Mucosa of rectum (tissue), 2 donors: ENCODE measurements around the gene WDFY2.

Source experiments
- H3K27ac ChIP-seq, 2 donors: one replicate each; pipeline ENCODE4 v1.7.0; 2013; ENCODE audit warnings: inconsistent platforms in 2 of 2, low read depth in 2 of 2, low read length in 2 of 2
- H3K27me3 ChIP-seq, 2 donors: one replicate each; pipeline ENCODE4 v1.7.0; 2013; ENCODE audit warnings: low read length in 2 of 2; ENCODE audit not compliant: control insufficient read depth in 2 of 2, insufficient read depth in 2 of 2
- H3K36me3 ChIP-seq, 2 donors: one replicate each; pipeline ENCODE4 v1.7.0; 2013; ENCODE audit warnings: low read length in 2 of 2; ENCODE audit not compliant: control insufficient read depth in 2 of 2, insufficient read depth in 2 of 2
- H3K4me1 ChIP-seq, 2 donors: one replicate each; pipeline ENCODE4 v1.7.0; 2013; ENCODE audit warnings: low read length in 2 of 2, mild to moderate bottlenecking in 1 of 2; ENCODE audit not compliant: control insufficient read depth in 2 of 2, insufficient read depth in 2 of 2
- H3K4me3 ChIP-seq, 2 donors: one replicate each; pipeline ENCODE4 v1.7.0; 2013; ENCODE audit warnings: low read length in 2 of 2
- H3K9ac ChIP-seq, 2 donors: one replicate each; pipeline ENCODE4 v1.7.0; 2013; ENCODE audit warnings: low read length in 2 of 2, low read depth in 1 of 2, mild to moderate bottlenecking in 1 of 2
- H3K9me3 ChIP-seq, 2 donors: one replicate each; pipeline ENCODE4 v1.7.0; 2013; ENCODE audit warnings: low read length in 2 of 2; ENCODE audit not compliant: control insufficient read depth in 2 of 2
- donor health status: healthy.
- donor health status: Normal muscosa, but diverticular disease.

WDFY2 gene

GRCh38 chr13:51697181-51697580, 112.9 kb downstream of the WDFY2 start:
- no peak overlapping the region for H3K27ac ChIP-seq

GRCh38 chr13:51697855-51698254, 113.6 kb downstream of the WDFY2 start:
- Histone ChIP-seq H3K9ac (no peak overlapping the region), H3K27me3 (no peaks in the 10 kb centered on the region), H3K9me3 (no peaks in the 10 kb centered on the region), H3K27ac (no peak overlapping the region), H3K4me1 (no peaks in the 10 kb centered on the region), H3K36me3 (no peaks in the 10 kb centered on the region), H3K4me3 (no peak overlapping the region)

More at GRCh38 chr13:51697181-51697580, 112.9 kb downstream of the WDFY2 start:
- no peaks in the 10 kb centered on the region for H3K4me1 ChIP-seq
- no peaks in the 10 kb centered on the region for H3K9me3 ChIP-seq
- no peaks in the 10 kb centered on the region for H3K36me3 ChIP-seq
- H3K4me3 ChIP-seq, result no peak overlapping the region
- H3K27me3 ChIP-seq, result no peaks in the 10 kb centered on the region
- H3K9ac ChIP-seq, result no peak overlapping the region

GRCh38 chr13:51698352-51698751, 114.1 kb downstream of the WDFY2 start:
- Histone ChIP-seq H3K27ac (no peak overlapping the region), H3K36me3 (no peaks in the 10 kb centered on the region), H3K9me3 (no peaks in the 10 kb centered on the region), H3K4me3 (no peak overlapping the region), H3K4me1 (no peaks in the 10 kb centered on the region), H3K9ac (no peak overlapping the region), H3K27me3 (no peaks in the 10 kb centered on the region)

GRCh38 chr13:51704399-51705313, 120.4 kb downstream of the WDFY2 start:
- Histone ChIP-seq H3K27me3 (no peaks in the 10 kb centered on the region), H3K36me3 (no peaks in the 10 kb centered on the region), H3K9ac (no peak overlapping the region), H3K4me1 (no peaks in the 10 kb centered on the region), H3K27ac (no peak overlapping the region), H3K9me3 (no peaks in the 10 kb centered on the region), H3K4me3 (no peak overlapping the region)

- Histone ChIP-seq H3K9me3 (no peaks in the 10 kb centered on the region), H3K4me3 (no peak overlapping the region), H3K27me3 (no peaks in the 10 kb centered on the region), H3K27ac (no peak overlapping the region), H3K9ac (no peak overlapping the region), H3K4me1 (no peaks in the 10 kb centered on the region), H3K36me3 (no peaks in the 10 kb centered on the region)
These were observed 123.2 kb downstream of the WDFY2 start for GRCh38 chr13:51707461-51707860.

DNA sequence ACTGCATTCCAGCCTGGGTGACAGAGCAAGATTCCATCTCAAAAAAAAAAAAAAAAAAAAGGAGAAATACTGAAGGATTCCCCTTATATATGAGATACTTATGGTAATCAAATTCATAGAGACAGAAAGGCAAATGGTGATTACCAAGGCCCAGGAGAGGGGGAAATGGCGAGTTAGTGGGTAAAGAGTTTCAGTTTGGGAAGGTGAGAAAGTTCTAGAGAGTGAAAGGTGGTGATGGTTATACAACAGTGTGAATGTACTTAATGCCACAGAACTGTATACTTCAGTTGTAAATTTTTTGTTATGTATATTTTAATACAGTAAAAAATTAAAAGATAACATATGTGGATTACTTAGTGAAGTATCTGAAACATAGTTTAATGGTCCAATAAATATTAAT, 129.5 kb downstream of the WDFY2 start:
- H3K36me3 ChIP-seq, result no peaks in the 10 kb centered on the region
- H3K9me3 ChIP-seq, result no peaks in the 10 kb centered on the region
- H3K4me1 ChIP-seq, result no peaks in the 10 kb centered on the region
- no peaks in the 10 kb centered on the region for H3K27me3 ChIP-seq
- no peak overlapping the region for H3K4me3 ChIP-seq
- no peak overlapping the region for H3K27ac ChIP-seq
- H3K9ac ChIP-seq, result no peak overlapping the region

DNA sequence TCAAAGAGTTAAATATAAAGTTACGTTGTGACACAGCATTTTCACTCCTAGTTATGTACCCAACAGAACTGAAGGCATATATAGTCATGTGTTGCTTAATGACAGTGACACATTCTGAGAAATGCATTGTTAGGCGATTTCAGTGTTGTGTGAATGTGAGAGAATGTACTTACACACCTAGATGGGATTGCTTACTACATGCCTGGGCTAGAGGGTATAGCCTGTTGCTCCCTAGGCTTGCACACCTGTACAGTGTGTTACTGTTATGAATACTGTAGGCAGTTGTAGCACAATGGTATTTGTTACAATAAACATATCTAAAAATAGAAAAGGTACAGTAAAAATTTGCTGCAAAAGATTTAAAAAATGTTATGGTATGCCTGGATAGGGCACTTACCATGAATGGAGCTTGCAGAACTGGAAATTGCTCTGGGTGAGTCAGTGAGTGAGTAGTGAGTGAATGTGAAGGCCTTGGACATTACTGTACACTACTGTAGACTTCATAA, 130.5 kb downstream of the WDFY2 start:
- Histone ChIP-seq H3K36me3 (no peaks in the 10 kb centered on the region), H3K4me1 (no peaks in the 10 kb centered on the region), H3K27ac (no peak overlapping the region), H3K9me3 (no peaks in the 10 kb centered on the region), H3K9ac (no peak overlapping the region), H3K4me3 (no peak overlapping the region), H3K27me3 (no peaks in the 10 kb centered on the region)

- Histone ChIP-seq H3K36me3 (no peaks in the 10 kb centered on the region), H3K9me3 (no peaks in the 10 kb centered on the region), H3K4me3 (no peak overlapping the region), H3K27ac (no peak overlapping the region), H3K9ac (no peak overlapping the region), H3K4me1 (no peaks in the 10 kb centered on the region), H3K27me3 (no peaks in the 10 kb centered on the region)
These were observed 131.4 kb downstream of the WDFY2 start for GRCh38 chr13:51715613-51716012.

DNA sequence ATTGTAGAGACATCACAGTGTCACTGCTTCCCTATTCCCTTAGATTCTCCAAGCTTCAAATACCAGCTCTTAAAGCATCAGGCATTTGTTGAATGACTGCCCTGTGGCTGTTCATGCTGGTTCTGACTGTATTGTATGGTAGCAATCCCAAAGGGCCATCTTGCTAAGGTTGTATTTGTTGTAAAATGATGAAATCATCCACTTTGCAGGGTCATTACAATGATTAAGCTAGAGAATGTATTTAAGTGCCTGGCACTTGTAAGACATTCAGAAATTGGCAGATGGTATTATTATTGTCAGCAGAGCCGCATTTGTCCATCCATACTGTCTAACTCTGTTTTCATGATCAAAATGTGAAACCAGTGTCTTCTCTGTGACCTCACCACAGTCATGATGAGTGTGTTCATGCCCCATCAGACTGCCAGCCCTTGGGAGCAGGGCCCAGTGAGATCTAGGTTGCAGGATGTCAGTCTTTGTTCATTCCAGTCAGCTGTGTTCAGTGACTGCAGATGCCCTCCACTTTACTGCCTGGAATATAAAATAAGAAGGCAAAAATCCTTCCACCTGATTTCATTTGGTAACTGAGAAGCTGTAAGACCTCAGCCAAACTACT, 133.6 kb downstream of the WDFY2 start:
- no peaks in the 10 kb centered on the region for H3K4me1 ChIP-seq
- no peak overlapping the region for H3K4me3 ChIP-seq
- H3K27me3 ChIP-seq, result no peaks in the 10 kb centered on the region
- H3K27ac ChIP-seq, result no peak overlapping the region
- H3K9ac ChIP-seq, result no peak overlapping the region
- H3K36me3 ChIP-seq, result no peaks in the 10 kb centered on the region
- no peaks in the 10 kb centered on the region for H3K9me3 ChIP-seq

DNA sequence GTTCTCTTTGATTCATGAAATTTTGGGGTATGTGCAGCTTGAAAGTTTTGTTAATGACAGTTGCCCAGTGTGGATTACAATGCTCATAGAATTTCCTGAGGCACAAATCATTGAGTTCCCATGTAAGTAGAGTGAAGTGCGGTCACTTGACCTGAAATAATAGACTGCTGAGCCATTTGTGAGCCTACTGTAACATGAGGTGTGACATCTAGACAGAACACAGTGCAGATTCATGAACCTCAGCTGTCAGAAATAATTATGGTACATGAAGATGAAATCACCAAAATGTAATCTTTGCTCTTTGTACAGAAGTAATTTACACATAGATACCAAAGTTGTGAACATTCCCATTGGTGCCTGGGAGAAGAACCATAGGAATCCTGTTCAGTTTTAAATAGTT, 135.1 kb downstream of the WDFY2 start:
- Histone ChIP-seq H3K9ac (no peak overlapping the region), H3K27me3 (no peaks in the 10 kb centered on the region), H3K27ac (no peak overlapping the region), H3K4me1 (no peaks in the 10 kb centered on the region), H3K9me3 (no peaks in the 10 kb centered on the region), H3K4me3 (no peak overlapping the region), H3K36me3 (no peaks in the 10 kb centered on the region)
